Measurements from ENCODE around the gene ALAS1.
"Not testable (repeated sequence)": the region's sequence is repeated elsewhere in the genome, so short reads cannot be mapped to it uniquely, and the experiment has no call there.

Gene ALAS1

GRCh38 chr3:52176951-52177700 lies 20.8 kb upstream of the ALAS1 start:
- no peak for DNase-seq (ENCODE audit: low read depth)

GRCh38 chr3:52177701-52178042 lies 20.3 kb upstream of the ALAS1 start:
- DNase-seq (ENCODE audit: low read depth) = no peak

GRCh38 chr3:52178126-52178525 lies 19.8 kb upstream of the ALAS1 start:
- not testable (repeated sequence) for DNase-seq (ENCODE audit: low read depth)

DNA sequence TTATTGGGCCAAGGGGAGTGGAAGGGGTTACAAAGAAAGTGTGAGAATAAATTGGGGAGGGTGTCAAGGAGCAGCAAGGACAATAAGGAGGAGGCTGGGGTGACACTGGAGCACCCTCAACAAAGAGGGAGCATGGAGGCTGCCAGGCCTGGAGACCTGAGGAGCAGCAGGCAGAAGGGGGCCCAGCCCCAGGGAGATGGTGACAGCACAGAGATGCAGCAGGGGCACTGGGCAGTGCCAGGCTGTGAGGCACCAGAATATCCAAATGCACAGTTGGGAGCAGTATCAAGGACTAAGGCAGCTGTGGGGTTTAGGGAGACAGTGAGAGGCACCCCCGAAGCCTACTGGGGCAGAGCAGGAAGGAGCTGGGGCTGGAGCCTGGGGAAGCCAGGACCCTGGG lies 19.4 kb upstream of the ALAS1 start:
- no peak for DNase-seq (ENCODE audit: low read depth)

DNA sequence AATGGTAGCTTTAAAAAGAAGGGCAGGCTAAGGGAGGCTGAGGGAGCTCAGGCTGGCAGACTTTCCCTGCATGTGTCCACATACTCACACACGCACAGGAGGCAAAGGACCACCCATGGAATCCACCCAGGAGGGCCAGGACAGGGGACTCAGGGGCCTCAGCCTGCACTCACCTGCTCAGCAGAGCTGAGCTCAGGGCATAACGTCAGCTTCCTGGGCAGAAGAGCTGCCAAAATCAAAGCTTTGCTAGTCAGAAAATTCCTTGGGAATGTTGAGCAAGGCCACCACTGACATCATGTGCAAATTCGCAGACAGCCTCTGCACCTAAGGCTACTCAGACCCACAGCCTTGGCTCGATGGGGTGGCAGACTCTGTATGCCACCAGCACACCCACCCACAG lies 16.4 kb upstream of the ALAS1 start:
- no peak for DNase-seq (ENCODE audit: low read depth)

GRCh38 chr3:52182196-52182595 lies 15.8 kb upstream of the ALAS1 start:
- no peak for DNase-seq (ENCODE audit: low read depth)

DNA sequence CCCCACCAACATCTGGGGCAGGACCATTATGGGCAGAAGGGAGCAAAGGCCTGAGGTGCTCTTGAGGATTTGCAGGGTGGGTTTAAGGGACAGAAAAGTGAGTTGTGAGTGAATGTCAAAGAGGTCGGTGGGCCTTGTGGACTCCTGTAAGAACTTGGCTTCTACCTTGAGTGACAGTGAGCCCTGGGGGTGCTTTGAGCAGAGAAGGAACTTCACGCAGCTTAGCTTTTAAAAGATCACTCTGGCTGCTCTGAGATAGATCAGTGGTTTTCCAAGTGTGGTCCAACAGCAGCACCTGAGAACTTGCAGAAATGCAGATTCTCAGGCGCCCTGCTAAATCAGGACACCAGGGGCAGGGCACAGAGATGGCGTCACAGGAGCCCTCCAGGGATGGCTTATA lies 15.3 kb upstream of the ALAS1 start:
- no peak for DNase-seq (ENCODE audit: low read depth)

GRCh38 chr3:52183786-52184445 lies 14.0 kb upstream of the ALAS1 start:
- DNase-seq (ENCODE audit: low read depth) = no peak

DNA sequence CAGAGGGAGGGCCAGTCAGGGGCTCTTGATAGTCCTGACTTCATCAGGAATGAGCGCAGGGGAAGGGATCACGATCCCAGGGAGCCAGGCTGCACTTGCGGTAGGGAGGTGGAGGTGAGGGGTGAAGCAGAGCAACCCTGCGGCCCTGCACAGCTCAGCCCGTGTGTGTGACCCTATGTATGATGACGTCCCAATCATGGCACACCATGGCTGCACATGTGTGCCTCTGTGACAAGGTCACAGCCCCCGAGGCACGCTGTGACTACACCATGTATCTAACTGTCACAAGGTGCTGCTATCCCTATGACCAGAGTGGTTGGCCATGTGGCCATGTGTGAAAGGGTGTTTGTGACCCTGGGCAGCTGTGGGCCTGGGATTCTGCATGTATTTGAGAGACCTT lies 13.3 kb upstream of the ALAS1 start:
- no peak for DNase-seq (ENCODE audit: low read depth)

DNA sequence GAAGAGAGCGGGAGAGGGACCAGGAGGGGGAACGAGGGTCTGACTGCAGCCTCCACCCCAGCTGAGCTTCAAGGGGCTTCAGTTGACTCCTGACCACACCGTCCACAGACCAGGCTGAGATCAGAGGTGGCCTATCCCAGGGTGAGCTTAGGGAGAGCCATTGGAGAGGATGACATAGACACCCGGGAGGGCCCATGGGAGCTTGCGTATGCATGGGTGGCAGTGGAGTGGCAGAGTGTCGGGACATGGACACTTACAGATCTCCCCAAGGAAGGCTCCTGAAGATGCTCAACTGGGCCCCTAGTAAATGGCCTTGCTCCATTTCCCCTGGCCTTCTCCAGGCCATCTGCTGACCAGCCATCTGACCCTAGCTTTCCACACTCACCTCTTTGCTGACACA lies 12.6 kb upstream of the ALAS1 start:
- no peak for DNase-seq (ENCODE audit: low read depth)

- no peak for DNase-seq (ENCODE audit: low read depth)
These were observed 12.1 kb upstream of the ALAS1 start for GRCh38 chr3:52185837-52186236.

DNA sequence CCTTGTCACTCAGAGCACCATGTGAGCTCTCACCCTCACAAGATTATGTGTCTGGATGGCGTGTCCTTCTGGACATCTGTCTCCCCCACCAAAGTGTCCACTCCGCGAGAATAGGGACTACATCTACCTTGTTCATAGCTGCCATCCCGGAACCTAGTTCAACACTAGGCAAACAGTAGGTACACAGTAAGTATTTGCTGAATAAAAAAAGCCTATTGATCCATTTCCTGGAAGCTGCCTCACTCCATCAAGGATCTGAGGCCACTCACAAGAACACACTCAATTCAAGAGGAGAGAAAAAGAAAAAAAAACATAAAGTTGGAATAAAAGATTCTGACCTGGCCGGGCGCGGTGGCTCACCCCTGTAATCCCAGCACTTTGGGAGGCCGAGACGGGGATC lies 11.2 kb upstream of the ALAS1 start:
- DNase-seq (ENCODE audit: low read depth) = no peak

DNA sequence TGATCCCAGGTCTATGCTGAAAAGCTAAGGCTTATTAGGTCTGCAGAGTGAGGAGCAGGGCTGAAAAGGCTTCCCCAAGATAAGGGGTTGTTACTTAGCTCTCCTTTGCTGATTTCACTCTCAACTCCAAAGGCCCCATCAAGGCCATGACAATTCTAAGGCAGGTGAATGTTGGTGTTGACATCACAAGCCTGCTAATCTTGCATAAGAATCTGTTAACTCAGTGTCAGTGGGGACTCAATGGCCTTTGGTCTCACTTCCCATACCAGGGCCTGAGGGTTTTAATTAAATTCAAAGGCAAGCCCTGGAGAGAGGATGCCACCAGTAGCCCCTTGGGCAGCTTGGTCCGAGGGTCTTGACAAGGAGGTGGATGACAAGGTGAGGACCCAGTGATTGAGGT lies 9.4 kb upstream of the ALAS1 start:
- no peak for DNase-seq (ENCODE audit: low read depth)

DNA sequence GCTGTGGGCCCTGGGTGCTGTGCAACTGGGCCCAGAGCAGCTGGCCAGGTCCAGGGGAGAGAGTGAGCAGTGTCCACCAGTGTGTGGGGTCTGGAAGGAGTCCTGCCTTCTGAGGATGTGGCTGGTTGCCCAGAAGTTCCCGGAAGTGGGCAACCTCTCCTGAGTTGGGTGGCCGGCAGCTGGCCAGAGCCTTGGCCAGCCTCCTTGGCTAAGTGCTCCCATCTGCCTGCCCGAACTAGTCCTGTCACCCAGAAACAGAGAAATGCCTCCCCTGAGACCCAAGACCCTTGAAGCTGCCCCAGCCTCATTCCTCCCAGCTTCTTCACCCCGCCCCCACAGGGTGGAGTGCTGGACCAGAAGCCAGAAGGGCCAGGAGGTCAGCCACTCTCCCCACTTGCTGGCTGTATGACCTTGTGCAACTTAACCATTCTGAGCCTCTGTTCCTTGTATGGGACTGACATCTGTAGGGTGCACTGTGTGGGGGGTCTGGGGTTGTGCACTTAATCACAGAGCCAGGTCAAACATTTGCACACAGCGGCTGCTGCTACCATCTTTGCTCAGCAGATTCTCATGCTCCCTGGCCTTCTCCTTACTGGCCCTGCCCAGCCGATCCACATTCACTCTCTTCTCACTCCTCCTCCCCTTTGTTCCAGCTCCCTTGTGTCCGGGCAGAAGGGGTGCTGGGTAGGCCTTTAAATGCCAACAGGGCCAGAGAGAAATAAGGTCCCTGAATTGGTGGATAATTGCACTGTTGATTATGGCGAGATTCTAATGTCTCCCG lies 7.5 kb upstream of the ALAS1 start:
- DNase-seq (ENCODE audit: low read depth) = no peak

- no peak for DNase-seq (ENCODE audit: low read depth)
These were observed 6.3 kb upstream of the ALAS1 start for GRCh38 chr3:52191663-52192062.

- DNase-seq (ENCODE audit: low read depth) = no peak
These were observed 4.9 kb upstream of the ALAS1 start for GRCh38 chr3:52193065-52193464.

- DNase-seq (ENCODE audit: low read depth) = no peak
These were observed 3.3 kb upstream of the ALAS1 start for GRCh38 chr3:52194485-52195290.

- DNase-seq (ENCODE audit: low read depth) = no peak
These were observed 2.7 kb upstream of the ALAS1 start for GRCh38 chr3:52195291-52195597.

DNA sequence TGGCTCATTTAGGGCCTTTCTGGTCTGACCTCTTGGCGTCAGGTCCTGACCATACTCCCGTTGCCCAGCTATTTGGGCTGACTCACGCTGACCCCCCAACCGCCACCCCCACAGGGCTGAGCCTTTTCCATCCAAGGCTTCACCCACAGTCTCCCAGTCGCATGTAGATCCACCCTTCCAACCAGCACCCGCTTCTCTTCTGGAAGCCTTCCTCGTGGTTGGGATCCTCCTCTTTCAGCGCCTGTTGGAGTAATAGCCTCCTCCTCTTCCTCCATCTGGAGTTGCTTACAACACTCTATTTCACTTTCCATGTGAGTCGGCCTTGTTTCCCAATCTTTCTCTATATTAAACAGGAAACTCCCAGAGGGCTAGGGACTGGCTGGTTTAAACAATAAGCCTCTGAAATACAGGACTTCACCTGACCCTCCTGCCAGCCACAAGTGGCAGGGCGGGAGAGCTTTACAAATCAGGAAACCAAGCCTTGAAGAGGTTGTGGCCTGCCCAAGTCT lies 2.1 kb upstream of the ALAS1 start:
- no peak for DNase-seq (ENCODE audit: low read depth)

- DNase-seq (ENCODE audit: low read depth) = no peak
These were observed 983 bp upstream of the ALAS1 start for GRCh38 chr3:52196977-52197376.

GRCh38 chr3:52197499-52197841 lies 490 bp upstream of the ALAS1 start:
- DNase-seq (ENCODE audit: low read depth) = no peak
